OCI-LY1 (cell line): ENCODE results near the gene ATF6.

Experiments
- H2AFZ ChIP-seq: fragments of 200-600 bp; sonication (generic), shearing (Covaris generic); 2 replicates; pipeline ENCODE4 v1.6.0; 2014; ENCODE audit warnings: antibody characterized with exemption, mild to moderate bottlenecking, low read length
- H3F3A ChIP-seq: fragments of 200-600 bp; sonication (generic), shearing (Covaris generic); 2 replicates; pipeline ENCODE4 v1.6.0; 2014; ENCODE audit warnings: mild to moderate bottlenecking, antibody characterized with exemption, low read length, moderate library complexity; ENCODE audit not compliant: insufficient read depth
- H3K27ac ChIP-seq: fragments of 200-600 bp; sonication (generic); 2 replicates; pipeline ENCODE4 v1.5.1; 2014; ENCODE audit warnings: low read length, mixed run types, mild to moderate bottlenecking, low read depth; ENCODE audit not compliant: poor library complexity, severe bottlenecking
- H3K27me3 ChIP-seq: fragments of 200-600 bp; sonication (generic); 2 replicates; pipeline ENCODE4 v1.6.0; 2014; ENCODE audit warnings: antibody characterized with exemption, mild to moderate bottlenecking, low read length, moderate library complexity; ENCODE audit not compliant: insufficient read depth
- H3K36me3 ChIP-seq: fragments of 200-600 bp; sonication (generic); 2 replicates; pipeline ENCODE4 v1.6.1; 2014; ENCODE audit warnings: mild to moderate bottlenecking, antibody characterized with exemption, low read length, moderate library complexity, mixed read lengths; ENCODE audit not compliant: insufficient read depth
- H3K4me1 ChIP-seq: fragments of 200-600 bp; sonication (generic); 2 replicates; pipeline ENCODE4 v1.5.1; 2014; ENCODE audit warnings: mild to moderate bottlenecking, low read length, moderate library complexity; ENCODE audit not compliant: insufficient read depth, severe bottlenecking
- H3K4me2 ChIP-seq: fragments of 200-600 bp; sonication (generic), shearing (Covaris generic); 2 replicates; pipeline ENCODE4 v1.6.1; 2014; ENCODE audit warnings: low read length
- H3K4me3 ChIP-seq: fragments of 200-600 bp; sonication (generic); 2 replicates; pipeline ENCODE4 v1.5.1; 2014; ENCODE audit warnings: low read length, low read depth, mild to moderate bottlenecking, mixed read lengths; ENCODE audit not compliant: poor library complexity, severe bottlenecking
- H3K79me2 ChIP-seq: fragments of 200-600 bp; shearing (Covaris generic); 2 replicates; pipeline ENCODE4 v1.6.1; 2016; ENCODE audit warnings: mixed run types, low read length, mixed read lengths; ENCODE audit not compliant: insufficient read depth
- H3K9ac ChIP-seq: fragments of 200-600 bp; sonication (generic), shearing (Covaris generic); 2 replicates; pipeline ENCODE4 v1.6.1; 2014; ENCODE audit warnings: mild to moderate bottlenecking, low read length, mixed read lengths
- H3K9me2 ChIP-seq: fragments of 200-600 bp; sonication (generic), shearing (Covaris generic); 2 replicates; pipeline ENCODE4 v1.6.1; 2014; ENCODE audit warnings: low read depth, mild to moderate bottlenecking, low read length, mixed read lengths
- H3K9me3 ChIP-seq: fragments of 200-600 bp; shearing (Covaris generic); 2 replicates; pipeline ENCODE4 v1.6.1; 2014; ENCODE audit warnings: low read length, mixed read lengths
- H4K20me1 ChIP-seq: fragments of 200-600 bp; sonication (generic), shearing (Covaris generic); 2 replicates; pipeline ENCODE4 v1.6.0; 2016; ENCODE audit warnings: mild to moderate bottlenecking, low read length; ENCODE audit not compliant: insufficient read depth
- EZH2 ChIP-seq: fragments of 200-600 bp; sonication (generic), shearing (Covaris generic); IDR thresholded peaks from 2 replicates; pipeline ENCODE4 v1.8.0; 2017; ENCODE audit warnings: borderline replicate concordance, mixed run types, mild to moderate bottlenecking, antibody characterized with exemption, low read length, moderate library complexity, mixed read lengths
- TF ChIP-seq, protein P1 (sequence below): fragments of 200-600 bp; sonication (generic), shearing (Covaris generic); IDR thresholded peaks from 2 replicates; pipeline ENCODE4 v1.5.1; 2017; ENCODE audit warnings: mild to moderate bottlenecking, antibody characterized with exemption, low read length, moderate library complexity, mixed read lengths

Gene ATF6

DNA sequence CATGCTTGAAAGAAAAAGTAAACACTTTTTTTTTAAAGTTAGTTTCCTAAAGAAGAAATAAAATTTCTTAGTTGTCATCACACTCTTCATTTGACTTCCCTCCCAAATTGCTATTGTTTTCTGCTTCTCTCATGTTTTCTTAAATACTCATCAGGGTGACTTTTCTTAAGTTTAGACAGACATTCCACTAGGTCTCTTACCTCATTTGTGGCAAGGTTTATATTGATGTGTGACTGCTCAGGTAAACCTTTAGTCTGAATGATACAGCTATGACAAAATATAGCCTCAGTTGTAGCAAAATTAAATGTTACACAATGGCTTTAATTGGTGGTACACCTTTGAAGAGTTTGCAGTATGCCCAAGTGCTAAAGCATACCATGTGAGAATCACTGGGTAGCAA, 78.6 kb downstream of the ATF6 start:
- Histone ChIP-seq H3K9me2 (no peaks in the 10 kb centered on the region), H3K4me2 (no peak overlapping the region), H3K9me3 (no peaks in the 10 kb centered on the region), H4K20me1 (no peaks in the 10 kb centered on the region), H3K36me3 (peaks cover 7% of the 10 kb centered on the region; the same call in 1 of the 2 replicates), H3F3A (no peaks in the 10 kb centered on the region), H2AFZ (no peak overlapping the region), H3K4me1 (no peaks in the 10 kb centered on the region), H3K79me2 (no peaks in the 10 kb centered on the region), H3K27me3 (no peaks in the 10 kb centered on the region), H3K9ac (no peak overlapping the region), H3K27ac (no peak overlapping the region), H3K4me3 (no peak overlapping the region)
- TF ChIP-seq EZH2, result no peak
- TF ChIP-seq, protein P1, sequence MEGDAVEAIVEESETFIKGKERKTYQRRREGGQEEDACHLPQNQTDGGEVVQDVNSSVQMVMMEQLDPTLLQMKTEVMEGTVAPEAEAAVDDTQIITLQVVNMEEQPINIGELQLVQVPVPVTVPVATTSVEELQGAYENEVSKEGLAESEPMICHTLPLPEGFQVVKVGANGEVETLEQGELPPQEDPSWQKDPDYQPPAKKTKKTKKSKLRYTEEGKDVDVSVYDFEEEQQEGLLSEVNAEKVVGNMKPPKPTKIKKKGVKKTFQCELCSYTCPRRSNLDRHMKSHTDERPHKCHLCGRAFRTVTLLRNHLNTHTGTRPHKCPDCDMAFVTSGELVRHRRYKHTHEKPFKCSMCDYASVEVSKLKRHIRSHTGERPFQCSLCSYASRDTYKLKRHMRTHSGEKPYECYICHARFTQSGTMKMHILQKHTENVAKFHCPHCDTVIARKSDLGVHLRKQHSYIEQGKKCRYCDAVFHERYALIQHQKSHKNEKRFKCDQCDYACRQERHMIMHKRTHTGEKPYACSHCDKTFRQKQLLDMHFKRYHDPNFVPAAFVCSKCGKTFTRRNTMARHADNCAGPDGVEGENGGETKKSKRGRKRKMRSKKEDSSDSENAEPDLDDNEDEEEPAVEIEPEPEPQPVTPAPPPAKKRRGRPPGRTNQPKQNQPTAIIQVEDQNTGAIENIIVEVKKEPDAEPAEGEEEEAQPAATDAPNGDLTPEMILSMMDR, result no peak

DNA sequence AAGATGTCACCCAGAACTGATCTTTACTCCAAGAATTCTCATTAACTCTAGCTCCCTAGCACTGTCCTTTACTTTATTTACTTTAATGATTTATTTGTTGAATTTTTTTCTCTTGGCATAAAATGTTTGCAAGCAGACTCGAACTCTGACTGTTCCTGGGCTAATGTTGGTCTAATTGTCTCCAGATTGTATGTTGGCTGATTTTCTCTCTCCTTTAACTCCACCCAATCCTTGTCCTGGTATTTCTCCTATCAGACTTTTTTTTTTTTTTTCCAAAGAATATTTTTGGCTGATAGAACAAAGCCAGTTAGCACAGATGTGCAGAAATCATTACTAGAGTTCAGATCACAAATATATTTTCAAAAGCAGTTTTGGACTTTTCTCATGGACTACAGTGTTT, 82.6 kb downstream of the ATF6 start:
- H2AFZ ChIP-seq, result no peak overlapping the region
- H3K4me2 ChIP-seq, result no peak overlapping the region
- H3K4me3 ChIP-seq, result no peak overlapping the region
- H3K27me3 ChIP-seq, result no peaks in the 10 kb centered on the region
- H3K27ac ChIP-seq, result no peak overlapping the region
- no peak overlapping the region for H3K9ac ChIP-seq
- no peaks in the 10 kb centered on the region for H3K79me2 ChIP-seq
- TF ChIP-seq, protein P1, result no peak
- no peak for TF ChIP-seq EZH2
- no peaks in the 10 kb centered on the region for H3F3A ChIP-seq
- H3K36me3 ChIP-seq, result peaks cover 18% of the 10 kb centered on the region; the same call in 1 of the 2 replicates
- H3K4me1 ChIP-seq, result no peaks in the 10 kb centered on the region
- no peaks in the 10 kb centered on the region for H4K20me1 ChIP-seq
- no peaks in the 10 kb centered on the region for H3K9me3 ChIP-seq
- H3K9me2 ChIP-seq, result no peaks in the 10 kb centered on the region

DNA sequence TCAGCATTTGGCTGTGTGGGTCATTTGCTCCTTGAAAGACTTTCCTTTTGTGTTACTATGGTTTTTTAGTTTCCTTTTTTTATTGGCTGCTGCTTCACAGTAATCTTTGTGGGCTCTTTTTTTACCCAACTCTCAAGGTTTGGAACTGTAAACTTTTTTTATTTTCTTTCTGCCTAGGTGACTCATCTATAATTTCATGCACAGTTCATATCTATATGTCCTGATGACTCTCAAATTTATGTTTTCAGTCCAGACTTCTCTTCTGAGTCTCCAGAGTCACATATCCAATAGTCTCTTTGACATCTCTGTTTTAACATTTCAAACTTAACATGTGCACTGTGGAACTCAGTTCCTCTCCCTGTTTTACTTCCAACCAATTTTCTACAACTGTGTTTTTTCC, 83.4 kb downstream of the ATF6 start:
- H3K4me2 ChIP-seq, result no peak overlapping the region
- no peaks in the 10 kb centered on the region for H4K20me1 ChIP-seq
- H3K9me3 ChIP-seq, result no peaks in the 10 kb centered on the region
- H3K79me2 ChIP-seq, result no peaks in the 10 kb centered on the region
- no peaks in the 10 kb centered on the region for H3K4me1 ChIP-seq
- H2AFZ ChIP-seq, result no peak overlapping the region
- no peak overlapping the region for H3K4me3 ChIP-seq
- H3K9ac ChIP-seq, result no peak overlapping the region
- peaks cover 26% of the 10 kb centered on the region; the same call in 1 of the 2 replicates for H3K36me3 ChIP-seq
- H3K27ac ChIP-seq, result no peak overlapping the region
- no peaks in the 10 kb centered on the region for H3K9me2 ChIP-seq
- TF ChIP-seq, protein P1, result no peak
- no peak for TF ChIP-seq EZH2
- no peaks in the 10 kb centered on the region for H3F3A ChIP-seq
- H3K27me3 ChIP-seq, result no peaks in the 10 kb centered on the region
